Smooth muscle cell (in vitro differentiated cells): ENCODE results near the gene NFATC1. TPM values are rescaled to one million over a fixed set of nuclear protein-coding genes. Genes with fewer than 3 reads are reported as not detected.

Experiments used
- DNase-seq: peaks from one replicate; lab custom pipeline; 2025; ENCODE audit not compliant: unreplicated experiment; lab: John Stamatoyannopoulos, UW
- H2AFZ ChIP-seq: fragments of 200-600 bp; sonication (generic); 2 replicates; pipeline ENCODE4 v1.6.0; 2016; ENCODE audit warnings: antibody characterized with exemption, low read depth, mild to moderate bottlenecking
- H3F3A ChIP-seq: fragments of 200-600 bp; sonication (generic); 2 replicates; pipeline ENCODE4 v1.6.0; 2017; ENCODE audit warnings: antibody characterized with exemption, low read depth
- H3K27ac ChIP-seq: fragments of 200-600 bp; sonication (generic); 2 replicates; pipeline ENCODE4 v1.5.1; 2016; ENCODE audit warnings: low read depth, mild to moderate bottlenecking
- H3K27me3 ChIP-seq: fragments of 200-600 bp; sonication (generic); 2 replicates; pipeline ENCODE4 v1.6.1; 2016; ENCODE audit warnings: low read depth, mild to moderate bottlenecking
- H3K36me3 ChIP-seq: fragments of 200-600 bp; sonication (generic); 2 replicates; pipeline ENCODE4 v1.5.1; 2016; ENCODE audit warnings: low read depth
- H3K4me1 ChIP-seq: fragments of 200-600 bp; sonication (generic); 2 replicates; pipeline ENCODE4 v1.5.1; 2016; ENCODE audit warnings: low read depth
- H3K4me2 ChIP-seq: fragments of 200-600 bp; sonication (generic); 2 replicates; pipeline ENCODE4 v1.6.0; 2016; ENCODE audit warnings: mild to moderate bottlenecking
- H3K4me3 ChIP-seq: fragments of 200-600 bp; sonication (generic); 2 replicates; pipeline ENCODE4 v1.5.1; 2016; ENCODE audit warnings: mild to moderate bottlenecking
- H3K79me2 ChIP-seq: fragments of 200-600 bp; sonication (generic); 2 replicates; pipeline ENCODE4 v1.6.0; 2016; ENCODE audit warnings: low read depth, mild to moderate bottlenecking
- H3K9ac ChIP-seq: fragments of 200-600 bp; sonication (generic); 2 replicates; pipeline ENCODE4 v1.6.0; 2016; ENCODE audit warnings: low read depth
- H3K9me3 ChIP-seq: fragments of 200-600 bp; sonication (generic); replicated peaks from 2 replicates; pipeline ENCODE4 v1.5.1; 2016; ENCODE audit warnings: low read depth
- H4K20me1 ChIP-seq: fragments of 200-600 bp; sonication (generic); 2 replicates; pipeline ENCODE4 v1.6.0; 2016; ENCODE audit warnings: low read depth
- CTCF ChIP-seq: fragments of 200-600 bp; sonication (generic); IDR thresholded peaks from 2 replicates; pipeline ENCODE4 v1.5.1; 2017; ENCODE audit warnings: borderline replicate concordance, mild to moderate bottlenecking, antibody characterized with exemption; ENCODE audit not compliant: insufficient read depth, poor library complexity, severe bottlenecking
- WGBS: methylation state at CpG from one replicate; pipeline ENCODE4 v1.1.7; 2016; ENCODE audit warnings: low lambda C conversion rate; 5-methylcytosine and 5-hydroxymethylcytosine counted together
- polyA plus RNA-seq: library from polyadenylated mRNA; unstranded; fragments of >200 nt; fragmentation: Nextera tagmentation; extraction: Ambion mirVana; gene quantifications from 2 replicates; pipeline ENCODE4 v1.2.1, GENCODE V29; 2016
- total RNA-seq: library from RNA; depleted of rRNA; stranded (reverse); fragments of >200 nt; gene quantifications from 2 replicates; pipeline ENCODE4 v1.2.3, GENCODE V29; 2014

NFATC1 gene
- total and polyA plus RNA-seq, 2 experiments from 2014 or later = 13.1 to 19.2 TPM

GRCh38 chr18:79434607-79435401 is 39.1 kb downstream of the NFATC1 start:
- Histone ChIP-seq H3K9me3 (no peaks in the 10 kb centered on the region), H3K79me2 (peaks cover 28% of the 10 kb centered on the region), H3K4me3 (no peak overlapping the region), H3K4me1 (no peaks in the 10 kb centered on the region), H3K27ac (no peak overlapping the region), H3K9ac (no peak overlapping the region), H4K20me1 (peaks cover 97% of the 10 kb centered on the region), H3F3A (peaks cover 15% of the 10 kb centered on the region), H3K36me3 (no peaks in the 10 kb centered on the region), H2AFZ (no peak overlapping the region), H3K4me2 (no peak overlapping the region), H3K27me3 (no peaks in the 10 kb centered on the region)
- DNase-seq = no peak
- 92% methylated on average over 31 of the region's 31 CpGs for WGBS
- no peak for TF ChIP-seq CTCF

GRCh38 chr18:79436556-79437275 is 41.0 kb downstream of the NFATC1 start:
- no peak overlapping the region for H3K27ac ChIP-seq
- no peaks in the 10 kb centered on the region for H3K27me3 ChIP-seq
- H3K9me3 ChIP-seq = no peaks in the 10 kb centered on the region
- WGBS = 98% methylated on average over 34 of the region's 37 CpGs
- DNase-seq = no peak
- H3K4me2 ChIP-seq = no peak overlapping the region
- H3F3A ChIP-seq = peaks cover 13% of the 10 kb centered on the region
- H3K79me2 ChIP-seq = peaks cover 26% of the 10 kb centered on the region
- no peak for TF ChIP-seq CTCF
- no peaks in the 10 kb centered on the region for H3K36me3 ChIP-seq
- H2AFZ ChIP-seq = no peak overlapping the region
- no peak overlapping the region for H3K9ac ChIP-seq
- H4K20me1 ChIP-seq = peaks cover 96% of the 10 kb centered on the region
- no peaks in the 10 kb centered on the region for H3K4me1 ChIP-seq
- H3K4me3 ChIP-seq = no peak overlapping the region

GRCh38 chr18:79438089-79438897 is 42.6 kb downstream of the NFATC1 start:
- Histone ChIP-seq H3K4me1 (no peaks in the 10 kb centered on the region), H3F3A (peaks cover 13% of the 10 kb centered on the region), H4K20me1 (peaks cover 98% of the 10 kb centered on the region), H3K4me3 (no peak overlapping the region), H2AFZ (no peak overlapping the region), H3K79me2 (peaks cover 23% of the 10 kb centered on the region), H3K27ac (peak overlapping the region; percentile 58), H3K27me3 (no peaks in the 10 kb centered on the region), H3K9me3 (no peaks in the 10 kb centered on the region), H3K9ac (no peak overlapping the region), H3K36me3 (no peaks in the 10 kb centered on the region), H3K4me2 (no peak overlapping the region)
- TF ChIP-seq CTCF = no peak
- 93% methylated on average over 33 of the region's 36 CpGs for WGBS
- DNase-seq = no peak
